Heart right ventricle (tissue), 16 donors: ENCODE data around the gene TMEM109. TPM values are rescaled to one million over a fixed set of nuclear protein-coding genes. Genes with fewer than 3 reads are reported as not detected.
A peak's percentile ranks its signal among the peaks of the same experiment; 100 is the strongest.

Experiments
- ATAC-seq, 8 donors: fragments of 200-7000 bp; cut with Tn5 transposase; one replicate each; pipeline ENCODE4 v1.9.1; 2020; ENCODE audit warnings: mild to moderate bottlenecking in 8 of 8, moderate library complexity in 8 of 8, moderate number of reproducible peaks in 1 of 8
- DNase-seq, 2 donors: peaks; one replicate each; pipeline ENCODE4 v3.0.0-alpha.2; 2020
- H3K27ac ChIP-seq, 10 donors: fragments of 200-600 bp; sonication (generic) in 2 of 10; one replicate each; pipeline versions ENCODE4 v1.5.0 to v1.8.0; 2020 to 2022; ENCODE audit warnings: mild to moderate bottlenecking in 3 of 10
- H3K27me3 ChIP-seq, 7 donors: fragments of 200-600 bp; one replicate each; pipeline ENCODE4 v1.8.0; 2021 to 2022; ENCODE audit warnings: mild to moderate bottlenecking in 2 of 7
- H3K36me3 ChIP-seq, 9 donors: fragments of 200-600 bp; sonication (generic) in 1 of 9; one replicate each; pipeline versions ENCODE4 v1.5.0 to v1.8.0; 2020 to 2022; ENCODE audit warnings: mild to moderate bottlenecking in 2 of 9
- H3K4me1 ChIP-seq, 9 donors: fragments of 200-600 bp; sonication (generic) in 1 of 9; one replicate each; pipeline versions ENCODE4 v1.5.0 to v1.8.0; 2020 to 2022; ENCODE audit warnings: mild to moderate bottlenecking in 4 of 9
- H3K4me3 ChIP-seq, 10 donors: fragments of 200-600 bp; sonication (generic) in 2 of 10; one replicate each; pipeline versions ENCODE4 v1.5.0 to v1.8.0; 2020 to 2022; ENCODE audit warnings: mild to moderate bottlenecking in 7 of 10, moderate library complexity in 2 of 10
- H3K9me3 ChIP-seq, 11 donors: fragments of 200-600 bp in 10 of 11; sonication (generic) in 2 of 11; one replicate each; pipeline versions ENCODE4 v1.5.0 to v1.8.0; 2013 to 2022; ENCODE audit warnings: mild to moderate bottlenecking in 2 of 11, control low read depth in 1 of 11, moderate library complexity in 1 of 11
- WGBS, 2 donors: extraction: QIAGEN DNeasy Blood & Tissue Kit; methylation state at CpG; one replicate each; pipeline ENCODE4 v1.1.7; 2013; ENCODE audit warnings: inconsistent platforms in 1 of 2; 5-methylcytosine and 5-hydroxymethylcytosine counted together
- intact Hi-C, 10 donors: fragments of 100-400 bp; cut with DNase I; formaldehyde crosslinking; loops; one replicate each; pipeline versions ENCODE4 v1.11.1 to v1.14.2; 2022
- polyA plus RNA-seq, 2 donors: library from polyadenylated mRNA; stranded (reverse); fragments of 200-250 nt; gene quantifications; one replicate each; pipeline ENCODE4 v1.2.3, GENCODE V29; 2013
- total RNA-seq, 10 donors: library from RNA; stranded (reverse); fragmentation: NEBNext Ultra II Directional in 3 of 10; extraction: Animal tissue kit (Norgen Biotek cat#: 25700) in 3 of 10; gene quantifications; one replicate each; pipeline versions ENCODE4 v1.2.1 to v1.2.4, GENCODE V29; 2021 to 2023
- TF ChIP-seq, protein P1 (sequence below), 9 donors: fragments of 200-600 bp; sonication (generic) in 2 of 9; IDR thresholded peaks; one replicate each; pipeline versions ENCODE4 v1.5.0 to v1.8.0; 2021 to 2022; ENCODE audit warnings: antibody characterized with exemption in 9 of 9, mild to moderate bottlenecking in 5 of 9, moderate library complexity in 1 of 9
- donor health status: Arrhythmogenic right ventricular cardiomyopathy.
- donor health status: ischemic (EF 13 %, LVEDD 7.1; RV severe dilation, severe dysfunction).
- donor health status: healthy with polysubstance abuse.
- donor health status: DM: no; HTN: yes; CAD: no.
- donor health status: DM: no; HTN: no; CAD: no.
- donor health status: ischemic (EF 25% LVEDD 6.9; RV normal size, moderate dysfunction).
- donor health status: ischemic (EF 25% LVEDD 5.7; RV mildly dilated, moderate dysfunction).
- donor health status: healthy.
- donor health status: DM: yes; HTN: yes; CAD: no.
- donor health status: Ischemic cardiomyopathy.
- donor health status: ischemic (EF 35%, LVEDD 5.7; RV mildly dilated, moderate dysfunction).
- donor health status: nonischemic (EF 11% LVEDD 7.7; RV severe dilation, severe dysfunction).
- donor health status: DM: yes; HTN: yes; CAD: no.
- donor health status: PGD.
- donor health status: ischemic (EF 29% LVEDD 5.4; RV normal size, mild dysfunction).
- donor health status: nonischemic (EF 23%, LVEDD 6.1; RV moderate dilation, normal function).

The TMEM109 gene
- total and polyA plus RNA-seq, 12 donors = 53.3 to 121 (median 92.7) TPM

DNA sequence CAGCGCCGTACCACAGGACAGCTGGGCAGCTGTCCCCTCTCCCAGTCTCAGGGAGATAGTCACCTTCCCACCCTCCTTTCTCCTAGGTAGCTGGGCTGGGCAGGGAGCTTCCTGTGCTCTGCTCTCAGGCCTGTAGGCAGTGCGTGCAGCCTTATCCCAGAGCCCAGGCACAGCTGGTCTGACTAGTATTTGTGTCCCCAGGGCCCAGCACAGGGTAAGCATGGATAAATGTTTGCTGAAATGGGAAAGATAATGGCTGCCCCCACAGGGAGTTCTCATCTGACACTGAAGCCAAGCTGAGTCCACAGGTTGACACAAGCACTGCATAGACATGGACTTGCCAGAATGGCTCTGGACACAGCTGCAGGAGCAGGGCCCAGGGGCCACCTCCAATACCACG lies 28.3 kb downstream of the TMEM109 start:
- peak overlapping the region in 2 of 10 donors; percentile 23 to 41 for H3K27ac ChIP-seq
- intact Hi-C loops = no loop called here
- peaks cover 0 to 94% (median 7%) of the 10 kb centered on the region in 9 donors for H3K36me3 ChIP-seq
- DNase-seq (no peak), ATAC-seq (no peak)
- no peaks in the 10 kb centered on the region for H3K27me3 ChIP-seq
- TF ChIP-seq, protein P1, sequence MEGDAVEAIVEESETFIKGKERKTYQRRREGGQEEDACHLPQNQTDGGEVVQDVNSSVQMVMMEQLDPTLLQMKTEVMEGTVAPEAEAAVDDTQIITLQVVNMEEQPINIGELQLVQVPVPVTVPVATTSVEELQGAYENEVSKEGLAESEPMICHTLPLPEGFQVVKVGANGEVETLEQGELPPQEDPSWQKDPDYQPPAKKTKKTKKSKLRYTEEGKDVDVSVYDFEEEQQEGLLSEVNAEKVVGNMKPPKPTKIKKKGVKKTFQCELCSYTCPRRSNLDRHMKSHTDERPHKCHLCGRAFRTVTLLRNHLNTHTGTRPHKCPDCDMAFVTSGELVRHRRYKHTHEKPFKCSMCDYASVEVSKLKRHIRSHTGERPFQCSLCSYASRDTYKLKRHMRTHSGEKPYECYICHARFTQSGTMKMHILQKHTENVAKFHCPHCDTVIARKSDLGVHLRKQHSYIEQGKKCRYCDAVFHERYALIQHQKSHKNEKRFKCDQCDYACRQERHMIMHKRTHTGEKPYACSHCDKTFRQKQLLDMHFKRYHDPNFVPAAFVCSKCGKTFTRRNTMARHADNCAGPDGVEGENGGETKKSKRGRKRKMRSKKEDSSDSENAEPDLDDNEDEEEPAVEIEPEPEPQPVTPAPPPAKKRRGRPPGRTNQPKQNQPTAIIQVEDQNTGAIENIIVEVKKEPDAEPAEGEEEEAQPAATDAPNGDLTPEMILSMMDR (IDR thresholded peaks at IDR 0.05) = no peak
- WGBS, 2 donors = 73 to 84% methylated on average over 4 of the region's 4 CpGs
- H3K4me3 ChIP-seq = no peak overlapping the region
- H3K4me1 ChIP-seq = peaks cover 0 to 38% (median 21%) of the 10 kb centered on the region in 9 donors
- H3K9me3 ChIP-seq = no peaks in the 10 kb centered on the region

- Histone ChIP-seq H3K9me3 (no peaks in the 10 kb centered on the region), H3K27me3 (no peaks in the 10 kb centered on the region), H3K4me1 (peaks cover 0 to 41% (median 14%) of the 10 kb centered on the region in 9 donors), H3K36me3 (peaks cover 0 to 87% (median 7%) of the 10 kb centered on the region in 9 donors), H3K4me3 (no peak overlapping the region), H3K27ac (peak overlapping the region in 1 of 10 donors; percentile 41)
- WGBS, 2 donors = 55 to 66% methylated on average over 9 of the region's 9 CpGs
- no peak for DNase-seq
- peak in 2 of 8 donors; percentile 19 to 27 for ATAC-seq
- TF ChIP-seq, protein P1 (IDR thresholded peaks at IDR 0.05) = no peak
- intact Hi-C loops = no loop called here
These were observed 29.1 kb downstream of the TMEM109 start for GRCh38 chr11:60942970-60943565.

DNA sequence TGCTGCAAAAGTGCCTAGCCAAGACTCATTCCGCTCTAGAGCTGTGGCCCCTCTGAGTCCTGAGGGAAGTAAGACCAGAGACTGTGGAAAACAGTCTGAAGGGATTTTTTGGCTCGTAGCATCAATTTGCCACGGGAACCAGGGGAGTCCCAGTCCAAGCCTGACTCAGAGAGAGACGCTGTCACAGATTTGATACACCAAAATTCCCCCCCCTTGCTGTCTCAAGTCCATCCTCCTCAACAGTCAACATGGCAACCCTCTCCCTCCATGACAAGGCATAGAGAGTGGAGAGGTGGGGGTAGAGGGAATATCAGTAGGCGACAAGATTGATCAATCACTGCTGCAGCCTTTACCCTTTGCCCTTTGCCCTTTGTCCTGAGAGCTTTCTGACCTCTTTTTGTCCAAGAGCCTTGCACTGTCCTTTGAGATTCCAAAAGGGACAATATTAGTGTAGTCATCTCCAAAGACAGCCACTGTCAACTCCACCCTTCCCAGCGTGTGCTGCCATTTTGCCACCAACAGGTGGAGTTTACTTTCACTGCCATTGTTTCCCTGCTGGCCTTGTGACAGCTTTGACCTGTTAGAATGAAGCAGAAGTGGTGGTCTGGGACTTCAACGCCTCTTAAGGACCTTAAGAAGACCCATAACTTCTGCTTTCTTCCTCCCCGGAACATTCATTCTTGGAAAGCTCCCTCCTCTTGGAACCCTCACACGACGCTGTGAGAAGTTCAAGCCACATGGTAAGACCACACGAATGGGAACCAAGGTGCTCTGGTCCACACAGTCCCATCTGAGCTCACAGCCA lies 30.7 kb downstream of the TMEM109 start:
- H3K9me3 ChIP-seq = no peaks in the 10 kb centered on the region
- no peaks in the 10 kb centered on the region for H3K27me3 ChIP-seq
- ATAC-seq = no peak
- DNase-seq = no peak
- H3K4me3 ChIP-seq = no peak overlapping the region
- peaks cover 0 to 71% (median 7%) of the 10 kb centered on the region in 9 donors for H3K36me3 ChIP-seq
- intact Hi-C loops = no loop called here
- H3K4me1 ChIP-seq = peaks cover 0 to 54% (median 26%) of the 10 kb centered on the region in 9 donors
- TF ChIP-seq, protein P1 (IDR thresholded peaks at IDR 0.05) = peak in 5 of 9 donors; percentile 5 to 38 (median 16)
- no peak overlapping the region for H3K27ac ChIP-seq
- WGBS, 2 donors = 88 to 89% methylated on average over 11 of the region's 11 CpGs

GRCh38 chr11:60945295-60945667 lies 31.3 kb downstream of the TMEM109 start:
- intact Hi-C loops = no loop called here
- peaks cover 0 to 65% (median 7%) of the 10 kb centered on the region in 9 donors for H3K36me3 ChIP-seq
- ATAC-seq (no peak), DNase-seq (no peak)
- H3K27ac ChIP-seq = no peak overlapping the region
- TF ChIP-seq, protein P1 (IDR thresholded peaks at IDR 0.05) = no peak
- no peak overlapping the region for H3K4me3 ChIP-seq
- peaks cover 0 to 60% (median 32%) of the 10 kb centered on the region in 9 donors for H3K4me1 ChIP-seq
- 83 to 84% methylated on average over 5 of the region's 5 CpGs for WGBS, 2 donors
- no peaks in the 10 kb centered on the region for H3K9me3 ChIP-seq
- peaks cover 0 to 4% (median 0%) of the 10 kb centered on the region in 7 donors for H3K27me3 ChIP-seq
